B cell (primary cell): ENCODE measurements around the gene NSF. TPM values are rescaled to one million over a fixed set of nuclear protein-coding genes. Genes with fewer than 3 reads are reported as not detected.
"Not testable (repeated sequence)": the region's sequence is repeated elsewhere in the genome, so short reads cannot be mapped to it uniquely, and the experiment has no call there.

ENCODE experiments used
- ATAC-seq: fragments of 200-7000 bp; cut with Tn5 transposase; one replicate; pipeline ENCODE4 v1.10.0; 2021; ENCODE audit warnings: low read depth, mild to moderate bottlenecking, moderate number of reproducible peaks, moderate library complexity
- CTCF ChIA-PET: fragments of 350-600 bp; sonication (Branson Sonifier 250); formaldehyde crosslinking; loops from one replicate; lab custom pipeline; 2021; ENCODE audit warnings: antibody characterized with exemption, inconsistent platforms; lab: Charles Lee
- POLR2A ChIA-PET: fragments of 350-600 bp; sonication (Branson Sonifier 250); formaldehyde crosslinking; loops from one replicate; lab custom pipeline; 2021; ENCODE audit warnings: antibody characterized with exemption; lab: Charles Lee
- DNase-seq: peaks from one replicate; pipeline ENCODE4 v3.0.0; 2013
- H2AFZ ChIP-seq: 2 replicates; pipeline ENCODE4 v1.6.1; 2012; ENCODE audit warnings: mild to moderate bottlenecking, low read depth, low read length; ENCODE audit not compliant: insufficient read depth, poor library complexity, severe bottlenecking
- H3K27ac ChIP-seq, 2 donors: 1 replicate in 1 of 2; 2 replicates in 1 of 2; pipeline ENCODE4 v1.5.1; 2012 to 2013; ENCODE audit warnings: low read length in 2 of 2, mild to moderate bottlenecking in 2 of 2, moderate library complexity in 1 of 2
- H3K27me3 ChIP-seq, 4 experiments: fragments of 200-600 bp in 1 of 4; sonication (generic) in 1 of 4; replicated peaks in 1 of 4; 1 replicate in 2 of 4; 2 replicates in 2 of 4; pipeline versions ENCODE4 v1.6.1 to v1.7.0; 2013 to 2016; ENCODE audit warnings: low read length in 3 of 4, mild to moderate bottlenecking in 2 of 4, mixed read lengths in 1 of 4, moderate library complexity in 1 of 4; ENCODE audit not compliant: insufficient read depth in 4 of 4, control insufficient read depth in 3 of 4; ENCODE audit errors: control extremely low read depth in 1 of 4
- H3K36me3 ChIP-seq, 2 experiments: replicated peaks in 1 of 2; 1 replicate in 1 of 2; 2 replicates in 1 of 2; pipeline versions ENCODE4 v1.6.1 to v1.7.1; 2013; ENCODE audit warnings: low read length in 1 of 2; ENCODE audit not compliant: insufficient read depth in 2 of 2, control insufficient read depth in 1 of 2; ENCODE audit errors: control extremely low read depth in 1 of 2, extremely low read depth in 1 of 2
- H3K4me1 ChIP-seq, 2 donors: fragments of 200-600 bp in 1 of 2; sonication (generic) in 1 of 2; 1 replicate in 1 of 2; 2 replicates in 1 of 2; pipeline versions ENCODE4 v1.5.1 to v1.6.1; 2013 to 2017; ENCODE audit warnings: low read length in 2 of 2; ENCODE audit not compliant: control insufficient read depth in 2 of 2, insufficient read depth in 2 of 2
- H3K4me2 ChIP-seq: replicated peaks from 2 replicates; pipeline ENCODE3; 2012; ENCODE audit warnings: mild to moderate bottlenecking, low read depth, low read length; ENCODE audit not compliant: poor library complexity, severe bottlenecking
- H3K4me3 ChIP-seq, 5 experiments: fragments of 200-600 bp in 1 of 5; sonication (generic) in 1 of 5; 1 replicate in 3 of 5; 2 replicates in 2 of 5; pipeline versions ENCODE4 v1.5.1 to v1.7.0; 2011 to 2016; ENCODE audit warnings: low read length in 4 of 5, mild to moderate bottlenecking in 4 of 5, low read depth in 2 of 5, control low read depth in 1 of 5, moderate library complexity in 1 of 5; ENCODE audit not compliant: insufficient read depth in 1 of 5; ENCODE audit errors: control extremely low read depth in 1 of 5, extremely low read depth in 1 of 5
- H3K79me2 ChIP-seq: fragments of 200-600 bp; sonication (generic); one replicate; pipeline ENCODE4 v1.6.0; 2016; ENCODE audit warnings: low read length; ENCODE audit not compliant: control insufficient read depth, insufficient read depth
- H3K9ac ChIP-seq: fragments of 200-600 bp; sonication (generic); 2 replicates; pipeline ENCODE4 v1.6.1; 2017; ENCODE audit warnings: mild to moderate bottlenecking, low read length, moderate library complexity
- H3K9me3 ChIP-seq, 3 donors: one replicate each; pipeline versions ENCODE4 v1.6.1 to v1.7.1; 2013; ENCODE audit warnings: low read length in 2 of 3; ENCODE audit not compliant: control insufficient read depth in 2 of 3, insufficient read depth in 1 of 3; ENCODE audit errors: control extremely low read depth in 1 of 3
- H4K20me1 ChIP-seq: 2 replicates; pipeline ENCODE4 v1.6.0; 2012; ENCODE audit warnings: mild to moderate bottlenecking, low read length; ENCODE audit not compliant: insufficient read depth, control insufficient read depth, poor library complexity, severe bottlenecking
- H3K27ac Mint-ChIP-seq: one replicate; pipeline ENCODE4 v1.8.0; 2021; ENCODE audit warnings: mixed read lengths
- H3K27me3 Mint-ChIP-seq: one replicate; pipeline ENCODE4 v1.8.0; 2021; ENCODE audit warnings: mixed read lengths
- H3K4me1 Mint-ChIP-seq: one replicate; pipeline ENCODE4 v1.8.0; 2021; ENCODE audit warnings: mixed read lengths
- H3K4me3 Mint-ChIP-seq: one replicate; pipeline ENCODE4 v1.8.0; 2021; ENCODE audit warnings: mixed read lengths
- H3K9me3 Mint-ChIP-seq: one replicate; pipeline ENCODE4 v1.8.0; 2022; ENCODE audit warnings: mixed read lengths; ENCODE audit not compliant: insufficient read depth
- WGBS: methylation state at CpG from one replicate; pipeline ENCODE4 v1.1.5; 2013; ENCODE audit warnings: missing lambda C conversion rate; ENCODE audit not compliant: insufficient coverage; 5-methylcytosine and 5-hydroxymethylcytosine counted together
- intact Hi-C: fragments of 100-400 bp; cut with micrococcal nuclease; formaldehyde crosslinking; loops from one replicate; pipeline ENCODE4 v1.10.0; 2022
- polyA plus RNA-seq: library from polyadenylated mRNA; depleted of rRNA; stranded (reverse); fragments of >200 nt; gene quantifications from 2 replicates; pipeline ENCODE4 v1.2.3, GENCODE V29; 2012
- total RNA-seq, 2 donors: library from RNA; stranded (reverse); fragments of 120-200 nt in 1 of 2; gene quantifications; 1 replicate in 1 of 2; 2 replicates in 1 of 2; pipeline versions ENCODE4 v1.2.3 to v1.2.4, GENCODE V29; 2013 to 2022

The NSF gene
- total and polyA plus RNA-seq, 2 donors (not counting 1 experiment from before 2014, with no cell fraction given): 10.9 to 91.0 TPM

GRCh38 chr17:46580082-46580481, 10.4 kb upstream of the NSF start:
- H3K4me2 ChIP-seq, H3K79me2 ChIP-seq, POLR2A ChIA-PET, H3K4me1 Mint-ChIP-seq, H3K4me1 ChIP-seq, H3K9me3 ChIP-seq, H2AFZ ChIP-seq, ATAC-seq, intact Hi-C loops, H3K9me3 Mint-ChIP-seq, H3K27me3 Mint-ChIP-seq, CTCF ChIA-PET, DNase-seq, H4K20me1 ChIP-seq, H3K9ac ChIP-seq, H3K27me3 ChIP-seq, H3K27ac ChIP-seq, H3K36me3 ChIP-seq: not testable (repeated sequence)
- H3K4me3 ChIP-seq: peak overlapping the region in 2 of 5 experiments; percentile 25 to 28
- peak overlapping the region; percentile 78 for H3K27ac Mint-ChIP-seq
- peak overlapping the region; percentile 64 for H3K4me3 Mint-ChIP-seq
- no CpG with 5 or more reads among the region's 18 CpGs for WGBS

DNA sequence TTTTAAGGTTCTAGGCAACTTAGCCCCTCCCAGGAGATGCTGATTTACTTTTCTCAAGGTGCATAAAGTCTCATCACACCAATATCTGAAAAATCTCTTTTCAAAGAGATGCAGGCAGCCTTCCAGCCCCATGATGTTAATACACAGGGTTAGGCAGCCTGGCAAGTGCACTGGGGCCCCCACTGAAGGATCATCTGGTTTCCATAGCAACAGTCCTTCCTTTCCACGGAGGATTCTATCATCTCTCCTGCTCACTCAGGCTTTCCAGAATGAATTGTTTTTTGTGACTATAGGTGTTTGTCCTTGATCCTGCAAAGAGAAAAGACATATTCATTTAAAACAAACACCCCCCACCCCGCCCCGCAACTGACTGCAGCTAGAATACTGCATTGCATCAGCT, 5.0 kb upstream of the NSF start:
- CTCF ChIA-PET, H3K27ac ChIP-seq, H3K9me3 ChIP-seq, H3K4me3 ChIP-seq, H3K4me2 ChIP-seq, H3K4me3 Mint-ChIP-seq, H3K27me3 ChIP-seq, H3K9me3 Mint-ChIP-seq, H4K20me1 ChIP-seq, H3K4me1 ChIP-seq, H3K79me2 ChIP-seq, H3K4me1 Mint-ChIP-seq, ATAC-seq, intact Hi-C loops, H3K27ac Mint-ChIP-seq, H3K36me3 ChIP-seq, POLR2A ChIA-PET, DNase-seq, H2AFZ ChIP-seq, H3K27me3 Mint-ChIP-seq, H3K9ac ChIP-seq: not testable (repeated sequence)
- no CpG with 5 or more reads among the region's 3 CpGs for WGBS

GRCh38 chr17:46591332-46591731, 863 bp downstream of the NSF start:
- CTCF ChIA-PET, H3K4me1 Mint-ChIP-seq: not testable (repeated sequence)
- WGBS: no CpG with 5 or more reads among the region's 7 CpGs

DNA sequence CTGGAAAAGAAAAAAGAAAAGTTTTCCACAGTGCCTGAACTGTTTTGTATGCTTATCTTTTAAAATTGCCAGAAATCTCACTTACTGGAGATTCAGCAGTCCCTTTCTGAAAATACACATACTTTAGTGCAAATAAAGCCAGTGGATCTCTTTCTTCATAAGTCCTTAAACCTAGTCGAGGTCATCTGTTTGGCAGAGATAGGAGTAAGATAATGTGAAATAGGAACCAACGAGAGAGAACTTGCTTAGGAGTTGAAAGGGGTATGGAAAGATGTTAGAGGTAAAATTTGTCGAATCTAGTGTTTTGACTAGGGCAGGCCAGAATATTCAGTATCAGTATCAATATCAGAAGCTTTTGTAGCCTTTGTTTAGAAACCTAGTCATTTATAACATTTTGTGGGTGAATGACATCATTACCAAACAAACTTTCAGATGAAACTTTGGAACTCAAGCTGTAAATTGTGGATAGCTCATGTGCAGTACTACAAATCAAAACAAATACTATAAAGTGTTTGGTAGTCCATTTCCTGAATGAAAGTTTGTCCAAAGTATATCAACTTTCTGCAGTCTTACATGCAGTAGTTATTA, 8.0 kb downstream of the NSF start:
- H3K4me2 ChIP-seq, CTCF ChIA-PET, H4K20me1 ChIP-seq, H3K27me3 ChIP-seq, H3K4me1 Mint-ChIP-seq, H3K4me3 Mint-ChIP-seq, H3K4me1 ChIP-seq, H3K36me3 ChIP-seq, H3K9me3 ChIP-seq, H3K27ac ChIP-seq, ATAC-seq, H3K27me3 Mint-ChIP-seq, intact Hi-C loops, H3K4me3 ChIP-seq, DNase-seq, H3K27ac Mint-ChIP-seq, H3K9me3 Mint-ChIP-seq, H3K79me2 ChIP-seq, POLR2A ChIA-PET, H2AFZ ChIP-seq, H3K9ac ChIP-seq: not testable (repeated sequence)
- WGBS: no CpG with 5 or more reads among the region's 3 CpGs

More at GRCh38 chr17:46591332-46591731, 863 bp downstream of the NSF start:
- H3K27me3 ChIP-seq, H3K27me3 Mint-ChIP-seq, H3K27ac Mint-ChIP-seq, H4K20me1 ChIP-seq, H3K4me3 ChIP-seq, H3K36me3 ChIP-seq, POLR2A ChIA-PET, intact Hi-C loops, H3K9me3 Mint-ChIP-seq, H3K27ac ChIP-seq, H3K79me2 ChIP-seq, H3K9ac ChIP-seq, H3K9me3 ChIP-seq, DNase-seq, H3K4me2 ChIP-seq, H3K4me1 ChIP-seq, H2AFZ ChIP-seq, H3K4me3 Mint-ChIP-seq: not testable (repeated sequence)
- ATAC-seq: peak; percentile 69
